LoVo (cell line): Measurements from ENCODE around the gene AJAP1.
"Not testable (repeated sequence)": the region's sequence is repeated elsewhere in the genome, so short reads cannot be mapped to it uniquely, and the experiment has no call there.

Experiments
- DNase-seq: peaks from one replicate; pipeline ENCODE4 v3.0.0-alpha.2; 2016; ENCODE audit warnings: low spot score

AJAP1 gene, protein sequence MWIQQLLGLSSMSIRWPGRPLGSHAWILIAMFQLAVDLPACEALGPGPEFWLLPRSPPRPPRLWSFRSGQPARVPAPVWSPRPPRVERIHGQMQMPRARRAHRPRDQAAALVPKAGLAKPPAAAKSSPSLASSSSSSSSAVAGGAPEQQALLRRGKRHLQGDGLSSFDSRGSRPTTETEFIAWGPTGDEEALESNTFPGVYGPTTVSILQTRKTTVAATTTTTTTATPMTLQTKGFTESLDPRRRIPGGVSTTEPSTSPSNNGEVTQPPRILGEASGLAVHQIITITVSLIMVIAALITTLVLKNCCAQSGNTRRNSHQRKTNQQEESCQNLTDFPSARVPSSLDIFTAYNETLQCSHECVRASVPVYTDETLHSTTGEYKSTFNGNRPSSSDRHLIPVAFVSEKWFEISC

DNA sequence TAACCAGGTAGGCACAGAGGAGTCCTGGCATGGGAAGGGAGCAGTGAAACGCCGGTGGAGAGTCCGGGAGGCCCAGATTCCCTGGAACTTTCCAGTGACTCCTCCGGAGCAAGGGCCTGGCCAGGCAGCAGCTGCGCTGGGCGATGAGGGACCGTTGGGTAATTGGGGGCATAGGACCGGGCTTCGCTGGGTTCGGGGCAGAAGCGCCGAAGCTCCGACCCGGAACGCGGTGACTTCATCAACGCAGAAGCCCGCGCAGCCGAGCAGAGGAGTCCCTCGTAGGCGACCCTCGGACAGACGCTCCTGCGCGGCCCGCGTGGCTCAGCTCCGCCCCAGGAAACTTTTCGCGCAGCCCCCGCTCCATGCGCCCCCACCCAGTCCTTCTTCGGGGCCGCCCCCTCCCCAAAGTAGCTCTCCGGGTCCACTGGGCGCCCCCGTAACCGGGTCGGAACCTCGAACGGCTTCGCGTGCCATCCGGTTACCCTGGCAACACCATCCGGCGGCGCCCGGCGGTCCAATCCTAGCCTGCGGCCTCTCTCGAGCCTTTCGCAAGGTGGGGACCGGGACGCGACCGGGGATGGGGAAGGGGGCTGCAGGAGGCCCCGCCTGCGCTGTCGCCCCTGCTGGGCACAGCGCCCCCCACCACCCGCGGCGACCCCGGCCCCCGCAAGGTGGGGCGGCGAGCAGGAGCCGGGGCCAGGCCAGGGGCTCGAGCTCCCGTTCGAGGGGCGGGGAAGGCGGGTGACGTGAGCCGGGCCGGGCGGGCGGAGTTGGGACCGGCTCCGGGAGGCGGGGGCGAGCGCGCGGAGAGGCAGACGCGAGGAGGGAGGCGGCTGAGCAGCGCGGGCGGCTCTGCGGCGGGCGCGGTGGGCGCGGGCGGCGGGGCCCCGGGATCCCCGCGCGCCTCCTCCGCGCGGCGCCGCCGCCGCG lies at the start of gene AJAP1:
TSS of gene AJAP1 (plus strand) at position 814 of the 930 bp plus-strand sequence. CDS start 817 bp downstream, outside the sequence.
- DNase-seq, result no peak

DNA sequence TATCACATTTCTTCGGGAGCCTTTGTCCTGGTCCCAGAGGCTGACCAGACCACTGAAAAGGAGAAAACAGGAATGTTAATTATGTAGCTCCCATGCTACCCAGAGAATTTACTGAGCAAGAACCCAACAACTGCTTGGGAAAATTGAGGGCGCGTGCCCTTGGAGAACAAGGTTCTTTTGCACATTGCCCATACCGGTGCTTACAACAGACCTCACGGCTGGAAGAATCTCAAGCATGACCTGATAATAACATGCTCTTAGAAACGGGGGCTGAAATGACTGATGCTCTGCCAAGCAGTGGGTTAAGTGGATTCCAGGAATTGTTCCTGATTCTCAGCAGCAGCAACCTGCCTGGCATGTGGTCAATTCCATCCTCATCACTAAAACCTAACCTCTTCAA lies 49.3 kb upstream of the AJAP1 start:
- peak; percentile 13 for DNase-seq

DNA sequence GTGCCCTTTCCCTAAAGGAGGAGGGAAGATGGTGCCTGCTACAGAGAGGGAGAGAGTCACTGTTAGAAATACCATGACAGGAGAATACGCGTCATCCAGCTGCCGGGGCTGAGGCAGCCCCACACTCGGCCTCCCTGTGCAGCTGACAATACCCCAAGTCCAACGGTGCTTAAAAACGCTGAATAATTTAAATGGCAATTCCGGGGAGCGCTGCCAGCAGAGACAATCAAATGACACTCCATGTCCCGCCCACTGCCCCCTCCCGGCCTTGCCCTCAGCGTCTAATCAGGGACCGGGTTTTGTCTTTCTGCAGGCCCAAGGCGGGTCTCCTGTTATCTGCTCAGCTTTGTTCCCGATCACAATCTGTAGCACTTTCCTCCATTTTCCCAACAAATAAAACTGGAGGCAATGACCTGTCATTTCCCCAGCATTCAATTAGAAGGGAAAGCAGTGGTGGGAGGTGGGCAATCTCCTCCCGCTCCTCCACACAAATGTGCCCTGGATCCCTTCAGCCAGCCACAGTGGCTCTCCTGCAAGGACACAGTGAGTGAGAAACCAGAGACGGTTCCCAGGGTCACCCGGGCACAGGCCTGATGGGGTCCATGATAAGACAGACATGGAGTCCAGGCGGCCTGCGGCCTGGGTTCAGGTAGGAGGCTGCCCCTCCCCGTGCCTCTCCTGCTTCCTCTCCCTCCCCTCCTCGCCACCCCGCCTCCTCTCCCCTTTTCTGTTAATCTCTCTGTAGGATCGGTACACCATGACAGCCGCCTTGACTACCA lies 42.7 kb upstream of the AJAP1 start:
- DNase-seq, result no peak

DNA sequence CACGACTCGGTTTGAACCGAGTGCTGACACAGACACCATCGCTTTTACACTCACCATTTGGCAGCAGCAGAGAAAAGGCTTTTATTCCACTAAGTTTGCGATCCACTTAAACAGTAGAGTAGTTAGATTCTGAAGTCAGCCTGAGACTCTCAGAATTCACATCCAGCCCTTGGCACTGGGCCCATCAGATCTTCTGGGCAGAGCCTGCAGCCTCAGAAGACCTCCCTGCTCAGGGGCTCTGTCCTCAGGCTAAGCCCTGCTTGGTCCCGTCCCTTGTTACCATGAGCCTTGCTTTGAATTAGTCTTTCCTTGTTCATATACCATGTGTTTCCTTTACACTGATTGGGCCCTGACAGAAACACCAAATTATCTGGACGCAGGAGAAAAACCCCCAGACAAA lies 41.4 kb upstream of the AJAP1 start:
- DNase-seq, result no peak

DNA sequence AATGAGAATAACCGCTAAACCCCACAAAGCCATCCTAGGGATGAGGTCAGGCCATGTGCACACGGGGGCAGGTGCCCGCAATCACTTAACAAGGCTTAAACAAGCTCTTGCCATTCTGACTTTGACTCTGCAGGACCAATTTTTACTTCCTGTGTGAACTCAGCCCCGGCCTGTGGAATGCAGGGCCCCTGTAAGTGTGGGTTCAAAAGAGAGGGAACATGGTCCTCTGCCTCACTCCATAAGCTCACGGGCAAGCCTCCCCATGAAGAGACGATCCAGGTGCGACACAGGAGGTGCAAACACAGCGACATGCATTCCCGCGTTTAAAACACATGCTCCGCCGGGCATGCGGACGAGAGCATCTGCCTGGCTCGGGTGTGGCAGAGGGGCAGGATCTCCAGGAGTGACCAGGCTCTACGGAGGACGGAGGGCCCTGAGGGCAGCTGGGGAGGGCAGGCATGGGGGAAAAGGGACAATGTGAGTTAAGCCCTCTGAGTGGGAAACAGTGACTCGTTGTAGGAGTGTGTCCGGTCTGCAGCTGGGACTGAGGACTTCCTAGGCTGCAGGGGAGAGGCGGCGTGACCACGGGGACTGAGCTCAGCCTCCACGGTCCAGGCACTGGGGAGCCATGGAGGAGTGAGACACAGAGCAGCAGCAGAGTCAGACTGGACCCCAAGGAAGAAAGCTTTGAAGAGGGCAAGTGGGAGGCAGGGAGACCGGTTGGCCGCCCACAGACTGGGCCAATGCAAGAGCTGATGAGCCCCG lies 40.6 kb upstream of the AJAP1 start:
- DNase-seq, result no peak

DNA sequence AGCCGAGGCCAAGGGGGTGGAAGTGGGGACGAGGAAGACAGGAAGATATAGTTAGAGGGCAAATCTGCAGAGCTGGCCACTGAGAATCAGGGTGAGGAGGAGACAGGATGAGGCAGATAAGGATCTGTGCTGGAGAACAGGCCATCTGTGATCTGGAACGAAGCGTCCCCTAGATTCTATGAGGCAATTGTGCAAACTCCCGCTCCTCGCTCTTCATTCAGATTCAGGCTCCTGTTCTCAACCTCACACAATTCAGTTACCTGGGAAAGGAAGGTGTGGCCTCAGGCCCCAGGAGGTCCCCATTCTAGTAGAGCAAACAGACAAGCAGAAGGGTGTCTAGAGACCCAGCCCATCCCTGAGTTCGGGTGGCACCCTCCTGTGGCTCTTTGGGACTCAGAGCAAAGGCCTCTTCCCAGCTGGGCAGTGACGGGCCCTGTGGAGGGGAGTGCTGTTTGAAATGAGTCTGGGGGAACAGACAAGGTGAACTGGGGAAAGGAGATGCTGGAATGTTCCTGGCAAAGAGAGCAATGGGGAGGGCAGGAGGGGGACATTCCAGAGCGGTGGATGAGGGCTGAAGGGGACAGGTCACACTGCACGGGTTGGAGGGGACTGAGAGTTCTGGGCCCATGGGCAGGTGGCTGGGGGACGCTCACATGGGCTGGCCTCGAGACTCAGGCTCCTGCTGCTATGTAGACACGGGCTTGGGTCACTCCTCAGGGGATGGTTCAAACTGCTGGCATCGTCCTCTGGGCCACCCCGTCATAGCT lies 39.9 kb upstream of the AJAP1 start:
- DNase-seq, result no peak

DNA sequence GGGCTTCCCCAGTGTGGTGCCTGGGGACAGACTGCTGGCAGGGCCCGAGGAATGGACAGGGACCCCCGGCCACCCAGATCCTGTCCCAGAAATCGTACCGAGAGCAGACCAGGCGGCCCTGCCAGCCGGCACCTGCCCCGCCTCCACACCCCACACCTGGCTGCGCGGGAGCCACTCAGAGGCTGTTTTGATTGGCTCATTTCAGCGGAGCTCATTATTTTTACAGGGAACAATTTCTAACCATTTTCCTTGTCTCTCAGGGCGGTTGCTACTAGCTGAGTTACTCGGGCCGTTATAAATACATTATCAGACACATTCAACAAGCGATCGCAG lies 39.3 kb upstream of the AJAP1 start:
- DNase-seq, result no peak

DNA sequence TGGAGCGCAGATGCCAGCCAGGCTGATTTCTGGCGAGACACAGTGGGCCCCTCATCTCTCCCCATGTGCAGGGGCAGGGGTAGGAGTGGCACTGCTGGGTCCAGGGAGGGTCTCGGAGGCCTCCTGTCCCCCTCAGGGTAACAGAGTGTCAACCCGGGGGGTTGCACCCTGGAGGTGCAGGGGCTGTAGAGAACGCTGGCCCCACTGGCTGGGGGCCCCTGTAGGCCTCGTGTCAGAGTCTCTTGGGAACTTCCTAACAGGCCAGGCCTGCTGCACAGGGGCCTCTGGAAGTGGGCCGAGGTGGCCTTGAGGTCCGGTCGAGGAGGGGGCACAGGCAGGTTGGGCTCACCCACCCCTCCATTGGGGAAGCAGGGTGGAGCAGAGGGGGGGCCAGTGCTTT lies 38.9 kb upstream of the AJAP1 start:
- no peak for DNase-seq

DNA sequence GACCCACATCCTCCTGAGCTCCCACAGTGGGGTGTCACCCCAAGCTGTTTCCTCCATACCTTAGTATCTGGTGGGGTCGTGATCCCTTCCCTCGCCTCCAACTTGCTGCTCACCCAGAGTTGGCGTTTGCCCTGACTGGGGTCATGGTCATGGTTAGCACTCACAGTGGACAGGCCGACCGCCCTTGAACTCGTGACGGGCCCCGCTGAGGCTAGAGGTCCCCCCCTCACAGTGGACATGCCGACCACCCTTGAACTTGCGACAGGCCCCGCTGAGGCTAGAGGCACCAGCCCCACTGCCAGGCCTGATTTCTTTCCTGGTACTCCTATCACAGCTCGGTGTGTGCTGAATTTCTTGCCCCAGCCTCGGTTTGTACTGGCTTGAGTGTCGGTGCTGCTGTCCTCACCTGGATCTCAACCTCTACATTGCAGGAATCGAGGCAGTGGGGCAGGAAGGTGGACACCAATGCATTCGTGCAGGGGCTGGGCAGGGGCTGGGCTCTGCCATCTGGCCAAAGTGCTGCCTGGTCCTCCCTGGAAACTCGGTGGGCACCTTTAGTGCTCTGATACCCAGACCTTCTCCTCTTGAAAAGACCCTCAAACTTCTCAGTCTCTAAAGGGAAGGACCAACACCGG lies 37.5 kb upstream of the AJAP1 start:
- DNase-seq, result no peak

DNA sequence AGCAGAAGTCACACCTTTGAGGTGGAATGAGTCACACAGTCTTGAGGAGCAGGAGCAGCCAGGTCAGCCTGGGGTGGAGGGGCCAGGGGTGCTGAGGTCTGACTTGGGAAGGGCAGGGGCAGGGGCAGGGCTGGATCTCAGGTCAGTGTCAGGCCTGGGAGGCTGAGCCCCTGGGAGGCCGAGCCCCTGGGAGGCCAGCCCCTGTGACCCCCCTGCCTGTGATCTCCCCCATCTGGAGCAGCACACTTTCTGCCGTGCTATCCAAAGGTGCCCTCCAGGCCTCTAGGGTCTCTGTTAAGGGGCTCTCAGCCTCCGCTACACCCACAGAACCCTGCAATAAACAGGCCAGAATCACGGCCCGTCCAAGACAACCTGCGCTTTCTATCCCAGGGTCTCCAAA lies 36.9 kb upstream of the AJAP1 start:
- DNase-seq, result no peak

DNA sequence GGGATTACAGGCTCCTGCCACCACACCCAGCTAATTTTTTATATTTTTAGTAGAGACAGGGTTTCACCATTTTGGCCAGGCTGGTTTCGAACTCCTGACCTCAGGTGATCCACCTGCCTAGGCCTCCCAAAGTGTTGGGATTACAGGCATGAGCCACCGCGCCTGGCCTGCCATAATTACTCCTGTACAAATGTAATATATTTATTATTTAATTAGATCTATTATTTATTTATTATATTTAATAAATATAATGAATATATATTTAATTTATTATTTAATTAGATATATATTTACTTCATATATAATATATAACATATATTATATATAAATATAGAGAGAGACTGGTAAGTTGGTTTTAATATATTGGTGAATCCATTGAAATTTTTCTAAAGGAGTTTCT lies 35.6 kb upstream of the AJAP1 start:
- DNase-seq, result not testable (repeated sequence)

DNA sequence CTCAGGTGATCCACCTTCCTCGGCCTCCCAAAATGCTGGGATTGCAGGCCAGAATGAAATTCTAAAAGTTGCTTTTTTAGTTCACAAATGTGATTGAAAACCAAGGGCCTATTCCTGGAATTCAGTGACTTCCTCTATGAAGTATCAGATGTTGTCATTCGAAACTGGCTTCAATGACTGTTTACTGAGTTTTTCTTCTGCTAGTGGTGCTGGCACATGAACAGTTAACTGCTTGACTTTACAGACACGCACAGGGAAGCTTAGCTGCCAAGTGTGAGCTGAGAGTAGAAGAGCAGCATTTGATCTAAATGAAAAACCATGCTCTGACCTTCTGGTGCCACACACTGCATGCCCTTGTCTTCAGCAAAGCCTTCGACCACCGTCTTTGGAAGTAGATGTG lies 32.8 kb upstream of the AJAP1 start:
- no peak for DNase-seq

DNA sequence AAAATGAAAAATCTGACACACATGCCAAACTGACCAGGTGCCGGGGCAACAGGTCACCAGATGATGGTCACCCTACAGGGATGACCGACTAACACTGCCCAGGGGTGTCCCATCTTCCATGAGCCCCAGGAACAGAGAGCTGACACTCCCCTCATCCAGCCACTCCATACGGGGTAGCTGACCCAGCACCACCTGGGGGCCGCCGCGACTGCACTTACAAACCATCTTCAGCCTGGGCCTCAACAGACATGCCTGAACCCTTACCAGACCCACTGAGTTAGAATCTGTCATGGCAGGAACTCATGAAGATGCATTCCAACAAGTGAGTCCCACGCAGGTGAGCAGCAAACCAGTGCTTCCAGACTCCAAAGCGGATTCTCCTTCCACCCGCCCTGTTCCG lies 31.6 kb upstream of the AJAP1 start:
- DNase-seq, result no peak

DNA sequence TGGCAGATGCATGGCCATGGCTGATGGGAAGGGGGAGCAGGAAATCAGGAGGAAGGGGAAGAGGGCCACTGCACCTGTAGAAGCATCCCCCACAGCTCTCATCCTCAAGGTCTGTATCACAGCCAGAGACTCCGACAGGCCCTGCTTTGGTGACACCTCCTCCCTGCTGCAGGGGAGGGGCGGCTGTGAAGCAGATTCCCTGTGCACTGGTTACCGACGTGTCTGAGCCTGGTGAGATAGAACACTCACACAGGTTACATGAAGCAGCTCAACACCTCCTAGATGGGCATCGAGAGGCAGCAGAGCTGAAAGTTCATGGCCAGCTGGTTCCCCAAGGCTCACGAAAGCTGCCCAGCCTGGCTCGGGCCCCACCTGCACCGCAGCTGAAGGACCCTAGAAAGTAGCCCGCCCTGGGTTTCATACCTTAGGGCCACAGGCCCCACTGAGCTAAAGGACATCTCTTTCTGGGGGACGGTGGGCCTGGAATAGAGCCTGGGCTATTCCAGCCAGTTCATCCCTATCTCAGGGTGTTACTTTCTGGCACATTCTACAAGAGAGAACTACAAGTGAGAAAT lies 30.2 kb upstream of the AJAP1 start:
- DNase-seq, result no peak

DNA sequence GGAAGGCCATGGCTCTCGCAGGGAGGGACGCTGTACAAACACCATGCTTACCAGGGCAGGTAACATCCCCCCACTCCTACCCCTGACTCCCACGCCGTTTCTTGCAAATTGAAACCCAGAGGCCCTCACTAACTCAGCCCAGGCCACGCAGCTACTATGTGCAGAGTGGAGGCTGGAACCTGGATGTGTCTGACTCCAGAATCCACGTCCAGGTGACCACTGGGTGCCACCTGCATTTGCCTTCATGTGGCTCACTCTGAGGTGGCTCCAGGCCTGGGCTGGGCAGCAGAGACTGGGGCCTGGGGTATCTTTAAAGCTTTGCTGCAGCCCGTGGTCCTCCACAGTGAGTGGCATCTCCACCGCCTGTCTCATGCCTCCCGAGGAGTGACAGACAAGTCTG lies 29.6 kb upstream of the AJAP1 start:
- no peak for DNase-seq

DNA sequence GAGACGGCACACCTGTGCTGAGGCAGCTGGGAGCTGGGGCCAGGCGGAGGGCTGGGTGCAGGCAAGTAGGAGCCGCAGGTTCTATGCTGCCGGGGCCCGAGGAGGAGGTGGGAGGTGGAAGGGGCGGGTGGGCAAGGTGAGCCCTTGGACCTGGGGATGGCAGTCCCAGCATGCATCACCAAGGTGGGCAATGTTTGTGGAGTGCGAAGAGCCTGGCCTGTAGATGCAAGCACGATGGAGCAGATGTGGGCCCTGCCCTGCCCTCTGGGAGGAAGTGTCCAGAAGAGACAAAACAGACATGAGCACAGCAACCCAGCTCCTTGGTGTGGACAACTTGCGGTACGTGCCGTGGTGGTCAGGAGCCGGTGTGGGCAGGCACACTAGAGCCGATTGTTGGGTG lies 28.3 kb upstream of the AJAP1 start:
- no peak for DNase-seq

DNA sequence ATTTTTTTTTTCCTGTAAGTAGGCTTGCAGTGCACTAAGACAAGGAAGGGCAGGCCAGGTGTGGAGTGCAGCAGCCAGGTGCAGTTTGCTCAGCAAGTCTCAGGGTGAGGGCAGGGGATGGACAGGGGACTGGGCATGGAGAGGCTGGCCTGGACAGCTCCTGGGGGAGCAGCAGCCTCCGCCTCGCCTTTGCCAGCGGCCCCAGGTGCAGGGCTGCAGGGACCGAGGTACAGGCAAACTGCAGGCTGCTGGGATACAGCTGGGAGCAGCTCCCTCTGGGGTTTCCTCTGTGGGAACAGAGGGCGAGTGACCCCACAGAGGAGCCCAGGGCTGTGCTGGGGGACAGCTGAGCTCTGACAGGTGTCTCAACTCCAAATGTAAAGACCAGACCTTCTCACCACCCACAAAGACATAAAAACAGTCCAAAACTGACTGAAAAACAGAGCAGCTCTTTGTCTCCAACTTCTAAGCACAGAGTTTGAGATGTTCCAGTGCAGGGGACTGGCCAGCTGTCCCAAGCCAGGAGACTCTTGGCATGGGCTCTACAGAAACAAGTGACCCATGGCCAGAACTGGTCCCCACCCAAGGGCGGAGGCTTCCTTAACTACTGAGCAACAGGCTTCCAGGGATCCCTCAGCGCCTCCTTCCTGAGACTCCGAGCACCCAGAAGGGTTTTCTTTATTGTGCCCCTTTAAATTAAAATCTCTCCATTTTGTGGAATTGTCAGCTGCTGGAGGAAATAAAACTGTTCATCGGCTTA lies 27.7 kb upstream of the AJAP1 start:
- DNase-seq, result no peak

DNA sequence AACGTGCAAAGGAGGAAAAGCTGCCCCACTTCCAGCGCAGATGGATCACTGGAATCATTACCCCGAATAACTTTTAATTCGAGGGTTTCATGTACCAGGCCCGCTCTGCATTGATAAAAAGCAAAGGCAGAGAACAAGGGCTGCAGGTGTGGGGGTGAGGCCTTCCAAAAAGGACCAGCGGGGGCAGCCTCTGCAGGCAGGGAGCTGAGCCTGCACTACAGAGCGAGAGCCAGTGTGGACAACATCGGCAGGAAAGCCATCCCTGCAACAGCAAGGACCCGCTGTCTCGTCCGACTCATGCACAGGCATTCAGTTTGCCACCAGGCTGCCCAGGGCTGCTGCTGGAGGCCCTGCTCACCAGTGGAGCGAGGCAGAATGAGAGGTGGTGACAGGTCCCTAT lies 27.1 kb upstream of the AJAP1 start:
- no peak for DNase-seq

DNA sequence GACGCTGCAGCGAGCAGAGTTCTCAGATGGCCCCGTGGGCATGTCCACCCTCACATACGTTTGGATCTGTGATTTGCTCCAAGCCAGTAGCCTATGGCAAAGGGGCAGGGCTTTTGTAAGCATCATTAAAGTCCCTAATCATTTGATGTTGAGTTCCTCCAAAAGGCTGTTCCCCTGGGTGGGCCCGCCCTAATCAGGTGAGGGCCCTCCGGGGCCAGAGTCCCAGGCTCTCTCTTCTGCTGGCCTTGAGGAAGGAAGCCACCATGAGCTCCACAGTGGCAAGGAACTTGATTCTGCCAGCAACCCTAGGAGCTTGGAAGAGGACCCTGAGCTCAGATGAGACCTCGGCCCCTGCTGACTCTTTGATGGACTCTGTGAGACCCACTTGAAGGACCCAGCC lies 25.4 kb upstream of the AJAP1 start:
- DNase-seq, result no peak
